DOHH2 (cell line): Measurements from ENCODE around the gene C4B.
"Not testable (repeated sequence)": the region's sequence is repeated elsewhere in the genome, so short reads cannot be mapped to it uniquely, and the experiment has no call there.

Source experiments
- H3F3A ChIP-seq: fragments of 200-600 bp; sonication (generic), shearing (Covaris generic); 2 replicates; pipeline ENCODE4 v1.6.0; 2016; ENCODE audit warnings: antibody characterized with exemption, mild to moderate bottlenecking; ENCODE audit not compliant: control insufficient read depth, insufficient read depth
- H3K27ac ChIP-seq: fragments of 200-600 bp; sonication (generic); 2 replicates; pipeline ENCODE4 v1.5.1; 2014; ENCODE audit warnings: low read depth, mild to moderate bottlenecking, low read length, moderate library complexity
- H3K27me3 ChIP-seq: fragments of 200-600 bp; sonication (generic); 2 replicates; pipeline ENCODE4 v1.6.1; 2014; ENCODE audit warnings: mild to moderate bottlenecking, low read length, mixed read lengths; ENCODE audit not compliant: control insufficient read depth
- H3K36me3 ChIP-seq: fragments of 200-600 bp; sonication (generic); 2 replicates; pipeline ENCODE4 v1.6.1; 2014; ENCODE audit warnings: mild to moderate bottlenecking, low read length, moderate library complexity, mixed read lengths; ENCODE audit not compliant: control insufficient read depth
- H3K4me1 ChIP-seq: fragments of 200-600 bp; sonication (generic); 2 replicates; pipeline ENCODE4 v1.6.1; 2014; ENCODE audit warnings: mild to moderate bottlenecking, low read length, mixed read lengths; ENCODE audit not compliant: control insufficient read depth
- H3K4me2 ChIP-seq: fragments of 200-600 bp; sonication (generic); 2 replicates; pipeline ENCODE4 v1.6.0; 2014; ENCODE audit warnings: mild to moderate bottlenecking, low read length, moderate library complexity
- H3K4me3 ChIP-seq: fragments of 200-600 bp; sonication (generic); 2 replicates; pipeline ENCODE4 v1.5.1; 2014; ENCODE audit warnings: mild to moderate bottlenecking, low read length, mixed read lengths
- H3K79me2 ChIP-seq: fragments of 200-600 bp; sonication (generic); 2 replicates; pipeline ENCODE4 v1.6.1; 2014; ENCODE audit warnings: mild to moderate bottlenecking, low read length, mixed read lengths; ENCODE audit not compliant: control insufficient read depth
- H3K9me2 ChIP-seq: fragments of 200-600 bp; sonication (generic); replicated peaks from 2 replicates; pipeline ENCODE4 v1.6.1; 2014; ENCODE audit warnings: mild to moderate bottlenecking, low read length, mixed read lengths; ENCODE audit not compliant: control insufficient read depth
- H3K9me3 ChIP-seq: fragments of 200-600 bp; sonication (generic); 2 replicates; pipeline ENCODE4 v1.6.1; 2014; ENCODE audit warnings: antibody characterized with exemption, low read length, mixed read lengths; ENCODE audit not compliant: control insufficient read depth, insufficient read depth
- H4K20me1 ChIP-seq: fragments of 200-600 bp; sonication (generic); 2 replicates; pipeline ENCODE4 v1.6.0; 2014; ENCODE audit warnings: low read depth, mild to moderate bottlenecking, antibody characterized with exemption, low read length, moderate library complexity; ENCODE audit not compliant: control insufficient read depth, insufficient read depth
- CTCF ChIP-seq: fragments of 200-600 bp; sonication (generic); IDR thresholded peaks from one replicate; pipeline ENCODE4 v1.5.1; 2014; ENCODE audit warnings: antibody characterized with exemption, mild to moderate bottlenecking, low read depth, low read length; ENCODE audit not compliant: poor library complexity, severe bottlenecking
- EZH2phosphoT487 ChIP-seq: fragments of 200-600 bp; sonication (generic); IDR thresholded peaks from 2 replicates; pipeline ENCODE4 v1.6.1; 2017; ENCODE audit warnings: borderline replicate concordance, mild to moderate bottlenecking, antibody characterized with exemption, low read length, moderate library complexity, mixed read lengths

Gene C4B

GRCh38 chr6:32014547-32014946 lies at the start of gene C4B:
TSS of gene C4B (plus strand) at chr6:32014795. CDS start at chr6:32014846, 51 bp downstream.
- not testable (repeated sequence) for H3K27me3 ChIP-seq, H3K9me2 ChIP-seq, H4K20me1 ChIP-seq, H3K4me2 ChIP-seq, H3K4me3 ChIP-seq, H3F3A ChIP-seq, H3K4me1 ChIP-seq, H3K36me3 ChIP-seq, H3K79me2 ChIP-seq, H3K27ac ChIP-seq, H3K9me3 ChIP-seq

GRCh38 chr6:31965700-31966099 lies 48.9 kb upstream of the C4B start:
- H3K27me3 ChIP-seq: no peaks in the 10 kb centered on the region
- H3K79me2 ChIP-seq: peaks cover 12% of the 10 kb centered on the region
- no peaks in the 10 kb centered on the region for H3K9me3 ChIP-seq
- H3K4me2 ChIP-seq: no peak overlapping the region
- no peak overlapping the region for H3K4me3 ChIP-seq
- H4K20me1 ChIP-seq: no peaks in the 10 kb centered on the region
- no peaks in the 10 kb centered on the region for H3F3A ChIP-seq
- peaks cover 10% of the 10 kb centered on the region for H3K4me1 ChIP-seq
- TF ChIP-seq CTCF (no peak), EZH2phosphoT487 (no peak)
- peaks cover 96% of the 10 kb centered on the region for H3K36me3 ChIP-seq
- H3K27ac ChIP-seq: no peak overlapping the region
- H3K9me2 ChIP-seq: no peaks in the 10 kb centered on the region

- Histone ChIP-seq H4K20me1 (no peaks in the 10 kb centered on the region), H3F3A (no peaks in the 10 kb centered on the region), H3K9me3 (no peaks in the 10 kb centered on the region), H3K36me3 (peaks cover 96% of the 10 kb centered on the region), H3K27me3 (no peaks in the 10 kb centered on the region), H3K4me2 (no peak overlapping the region), H3K9me2 (no peaks in the 10 kb centered on the region), H3K4me3 (no peak overlapping the region), H3K4me1 (peaks cover 17% of the 10 kb centered on the region), H3K27ac (no peak overlapping the region), H3K79me2 (peaks cover 18% of the 10 kb centered on the region)
- TF ChIP-seq EZH2phosphoT487 (no peak), CTCF (no peak)
These were observed 48.1 kb upstream of the C4B start for GRCh38 chr6:31966506-31966905.

- Histone ChIP-seq H3K4me3 (no peak overlapping the region), H3F3A (no peaks in the 10 kb centered on the region), H3K4me1 (peaks cover 17% of the 10 kb centered on the region), H3K27me3 (no peaks in the 10 kb centered on the region), H3K36me3 (peaks cover 90% of the 10 kb centered on the region), H3K79me2 (peaks cover 21% of the 10 kb centered on the region), H4K20me1 (no peaks in the 10 kb centered on the region), H3K9me3 (no peaks in the 10 kb centered on the region), H3K9me2 (no peaks in the 10 kb centered on the region), H3K4me2 (no peak overlapping the region), H3K27ac (no peak overlapping the region)
- TF ChIP-seq EZH2phosphoT487 (no peak), CTCF (no peak)
These were observed 47.3 kb upstream of the C4B start for GRCh38 chr6:31966997-31967925.
